GM19372 (cell line): ENCODE measurements around the gene KIF3B.
"Not testable (repeated sequence)": the region's sequence is repeated elsewhere in the genome, so short reads cannot be mapped to it uniquely, and the experiment has no call there.

ENCODE experiments used
- ATAC-seq: cut with Tn5 transposase; IDR thresholded peaks from one replicate; pipeline ENCODE4 v1.9.1; 2021; ENCODE audit warnings: mild to moderate bottlenecking, low read depth, moderate library complexity; ENCODE audit not compliant: unreplicated experiment

Gene KIF3B

DNA sequence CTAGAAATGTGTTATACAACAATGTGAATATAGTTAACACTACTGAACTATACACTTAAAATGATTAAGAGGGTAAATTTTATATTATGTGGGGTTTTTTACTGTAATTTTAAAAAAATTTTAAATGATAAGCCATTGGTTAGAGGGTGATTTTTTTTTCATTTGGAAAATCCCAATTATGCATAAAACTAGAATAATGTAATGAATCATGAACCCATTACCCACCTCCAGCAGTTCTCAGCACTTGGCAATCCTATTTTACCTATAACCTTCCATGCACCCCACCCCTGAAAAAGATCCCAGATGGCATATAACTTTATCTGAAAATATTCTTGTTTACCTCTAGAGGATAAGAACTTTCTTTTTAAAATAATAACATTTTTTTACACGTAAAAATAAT, 13.7 kb downstream of the KIF3B start:
- ATAC-seq = no peak

DNA sequence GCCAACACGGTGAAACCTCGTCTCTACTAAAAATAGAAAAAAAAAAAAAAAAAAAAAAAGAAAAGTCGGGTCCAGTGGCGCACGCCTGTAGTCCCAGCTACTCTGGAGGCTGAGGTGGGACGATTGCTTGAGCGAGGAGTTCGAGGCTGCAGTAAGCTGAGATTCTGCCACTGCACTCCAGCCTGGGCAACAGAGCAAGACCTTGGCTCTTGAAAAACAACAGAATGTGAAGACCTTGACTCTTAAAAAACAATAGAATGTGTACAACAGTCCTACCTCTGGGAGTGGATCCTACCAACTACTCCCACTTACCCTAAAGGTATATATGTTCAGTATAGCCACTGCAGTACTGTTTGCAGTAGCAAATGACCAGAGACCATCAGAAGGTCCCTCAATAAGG, 15.1 kb downstream of the KIF3B start:
- ATAC-seq = no peak

DNA sequence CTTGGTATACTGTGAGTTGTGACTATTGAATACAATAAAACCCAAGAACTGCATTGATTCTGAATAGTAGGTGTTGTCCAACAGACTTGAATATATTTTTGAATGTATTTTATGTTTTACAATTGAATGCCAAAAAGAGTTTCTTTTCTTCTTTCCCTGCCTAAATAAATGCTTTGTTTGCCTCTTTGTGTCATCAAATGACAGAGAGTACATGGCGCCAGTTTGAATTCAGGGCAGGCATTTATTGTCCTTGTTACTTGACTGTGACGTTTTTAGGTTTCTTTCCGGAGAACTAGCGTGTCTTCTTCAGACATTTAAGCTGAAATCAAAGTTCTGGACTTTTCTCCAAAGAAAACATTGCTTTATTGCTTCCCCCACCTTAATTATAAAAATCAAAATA, 16.6 kb downstream of the KIF3B start:
- ATAC-seq = no peak

DNA sequence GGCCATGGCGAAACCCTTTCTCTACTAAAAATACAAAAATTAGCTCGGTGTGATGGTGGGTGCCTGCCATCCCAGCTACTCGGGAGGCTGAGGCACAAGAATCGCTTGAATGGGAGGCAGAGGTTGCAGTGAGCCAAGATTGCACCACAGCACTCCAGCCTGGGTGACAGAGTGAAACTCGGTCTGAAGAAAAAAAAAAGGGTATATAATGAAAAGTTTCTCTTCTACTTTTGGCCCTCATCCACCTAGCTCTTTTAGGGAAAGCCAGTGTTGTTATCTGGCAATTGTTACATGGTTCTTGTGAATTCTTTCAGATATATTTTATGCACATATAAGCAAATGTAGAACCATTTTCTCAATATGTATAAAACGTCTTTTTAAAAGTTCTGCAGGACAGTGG, 19.0 kb downstream of the KIF3B start:
- no peak for ATAC-seq

DNA sequence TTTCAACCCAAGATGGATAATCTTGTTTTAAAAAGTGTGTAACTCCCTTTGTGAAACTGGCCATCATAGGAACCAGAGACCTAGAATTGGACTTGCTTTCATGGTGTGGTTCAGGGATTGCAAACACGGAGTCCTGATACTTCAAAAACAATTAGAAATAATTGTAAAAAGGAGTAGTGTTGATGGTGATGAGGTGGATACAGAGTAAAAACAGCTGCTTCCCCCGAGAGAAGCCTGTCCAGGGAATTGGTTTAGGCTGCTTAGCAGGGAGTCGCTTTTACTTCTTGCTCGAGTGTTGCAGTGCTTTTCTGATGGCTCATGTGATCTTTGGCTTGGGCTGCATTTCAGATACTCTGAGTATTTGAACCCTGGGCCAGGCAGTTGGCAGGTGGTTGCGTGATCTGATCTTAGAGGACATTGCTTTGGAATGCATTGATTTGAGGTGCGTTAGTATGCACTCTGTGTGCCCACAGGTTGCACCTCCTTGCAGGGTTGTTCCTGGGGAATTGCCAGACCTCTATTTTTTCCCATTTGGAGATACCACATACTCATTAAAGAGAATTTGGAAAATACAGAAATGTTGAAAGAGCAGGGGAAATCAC, 19.5 kb downstream of the KIF3B start:
- ATAC-seq = no peak

DNA sequence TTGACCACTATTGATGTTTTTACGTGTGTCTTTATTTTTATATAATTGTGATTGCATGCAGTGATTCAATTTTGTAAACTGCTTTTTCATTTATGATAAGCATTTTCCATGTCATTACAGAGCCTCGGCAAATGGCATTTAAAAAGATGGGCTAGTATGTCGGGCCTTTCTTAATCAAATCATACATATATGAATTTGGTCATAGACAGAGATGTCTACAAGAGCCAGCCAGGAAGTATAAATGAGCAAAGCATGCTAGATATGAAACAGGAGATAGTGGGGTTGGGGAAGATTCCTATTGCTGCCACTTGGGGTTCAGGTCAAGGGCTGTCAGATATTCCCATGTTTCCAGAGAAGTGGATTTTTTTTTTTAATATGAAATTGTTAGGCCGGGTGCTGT, 20.0 kb downstream of the KIF3B start:
- ATAC-seq = no peak

DNA sequence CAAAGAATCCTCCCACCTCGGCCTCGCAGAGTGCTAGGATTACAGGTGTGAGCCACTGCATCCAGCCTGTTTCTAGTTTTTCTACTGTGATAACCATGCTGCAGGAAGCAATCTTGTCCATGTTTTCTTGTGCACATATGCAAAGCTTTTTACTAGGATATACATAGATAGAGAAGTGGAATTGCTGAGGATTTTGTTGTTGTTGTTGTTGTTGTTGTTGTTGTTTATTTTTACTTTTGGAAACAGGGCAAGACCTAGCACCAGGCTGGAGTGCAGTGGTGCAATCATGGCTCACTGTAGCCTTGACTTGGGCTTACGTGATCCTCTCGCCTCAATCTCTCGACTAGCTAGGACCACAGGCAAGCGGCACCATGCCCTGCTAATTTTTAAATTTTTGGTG, 23.2 kb downstream of the KIF3B start:
- no peak for ATAC-seq

DNA sequence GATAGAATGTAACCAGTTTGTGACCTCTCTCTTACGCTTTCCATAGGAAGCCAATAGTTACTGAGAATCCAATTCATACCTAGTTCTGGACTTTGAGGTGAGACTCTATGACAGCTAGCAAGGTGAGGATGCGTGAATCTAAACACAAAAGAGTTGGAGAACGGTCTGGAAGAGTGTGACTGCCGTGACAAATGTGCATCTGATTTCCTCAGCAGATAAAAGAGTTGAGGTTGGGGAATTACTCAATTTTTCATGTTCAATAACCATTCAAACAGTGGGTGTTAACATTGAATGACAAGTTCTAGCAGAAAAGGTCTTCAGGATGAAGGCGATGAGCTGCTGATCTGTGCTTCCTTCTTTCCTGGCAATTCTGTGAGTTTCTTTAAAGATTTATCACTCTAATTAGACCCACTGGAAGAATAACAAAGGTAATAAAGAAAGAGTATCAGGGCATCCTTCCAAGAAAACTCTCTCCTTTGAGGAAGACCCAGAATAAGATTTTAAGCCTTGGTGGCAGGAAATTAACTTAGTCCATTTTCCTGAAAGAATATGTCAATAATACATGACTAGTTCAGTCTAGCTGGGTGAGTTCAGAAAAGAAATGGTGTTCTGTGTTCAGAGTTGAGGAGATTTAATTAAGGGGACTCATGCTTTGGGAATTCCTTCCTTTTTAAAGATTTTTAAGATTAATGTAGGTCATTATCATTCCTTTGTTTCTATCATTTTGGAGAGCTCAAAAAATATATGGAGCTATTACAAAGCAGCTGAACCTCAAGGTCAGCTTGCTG, 24.5 kb downstream of the KIF3B start:
- ATAC-seq = no peak

DNA sequence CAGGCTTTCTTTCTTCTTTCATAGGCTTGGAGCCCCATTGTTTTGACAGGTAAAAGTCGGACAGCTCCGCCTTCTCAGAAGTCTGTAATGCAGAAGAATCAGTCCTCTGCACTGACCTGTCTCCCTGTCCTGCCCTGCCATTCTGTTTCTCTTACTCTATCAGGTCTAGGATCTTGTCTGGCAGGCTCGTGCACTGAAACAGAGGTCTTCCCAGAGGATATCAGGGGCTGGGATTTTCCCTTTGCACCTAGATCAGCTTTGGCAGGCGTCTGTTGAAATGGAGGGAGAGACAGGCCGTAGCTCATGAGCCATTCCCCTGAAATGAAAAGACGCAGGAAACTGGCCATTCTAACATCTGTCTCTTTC, 25.0 kb downstream of the KIF3B start:
- no peak for ATAC-seq

DNA sequence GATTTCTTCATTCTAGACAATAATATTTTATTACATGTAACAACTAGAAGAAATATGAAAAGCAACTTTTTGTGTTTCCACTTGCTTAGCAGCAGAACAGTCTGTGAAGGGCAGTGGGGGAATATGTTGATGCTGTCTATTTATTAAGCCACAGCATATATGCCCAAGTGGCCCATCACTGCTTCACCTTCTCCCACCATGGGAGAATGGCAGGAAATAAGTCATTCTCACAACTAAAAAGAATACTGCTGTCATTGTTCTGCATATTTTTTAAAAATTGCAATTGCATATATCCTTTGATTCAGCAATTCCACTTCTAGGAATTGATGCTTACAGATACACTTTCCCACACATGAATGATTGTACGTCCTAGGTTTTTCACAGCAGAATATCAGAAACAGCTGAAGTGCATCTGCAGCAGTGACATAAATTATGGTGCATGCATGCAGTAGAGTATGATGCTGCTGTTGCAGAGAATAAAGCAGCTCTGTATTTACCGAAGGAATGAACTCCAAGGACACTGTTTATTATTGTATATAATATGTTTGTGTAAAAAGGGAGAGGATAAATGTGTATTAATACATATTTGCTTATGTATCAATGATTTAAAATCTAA, 26.8 kb downstream of the KIF3B start:
- no peak for ATAC-seq

DNA sequence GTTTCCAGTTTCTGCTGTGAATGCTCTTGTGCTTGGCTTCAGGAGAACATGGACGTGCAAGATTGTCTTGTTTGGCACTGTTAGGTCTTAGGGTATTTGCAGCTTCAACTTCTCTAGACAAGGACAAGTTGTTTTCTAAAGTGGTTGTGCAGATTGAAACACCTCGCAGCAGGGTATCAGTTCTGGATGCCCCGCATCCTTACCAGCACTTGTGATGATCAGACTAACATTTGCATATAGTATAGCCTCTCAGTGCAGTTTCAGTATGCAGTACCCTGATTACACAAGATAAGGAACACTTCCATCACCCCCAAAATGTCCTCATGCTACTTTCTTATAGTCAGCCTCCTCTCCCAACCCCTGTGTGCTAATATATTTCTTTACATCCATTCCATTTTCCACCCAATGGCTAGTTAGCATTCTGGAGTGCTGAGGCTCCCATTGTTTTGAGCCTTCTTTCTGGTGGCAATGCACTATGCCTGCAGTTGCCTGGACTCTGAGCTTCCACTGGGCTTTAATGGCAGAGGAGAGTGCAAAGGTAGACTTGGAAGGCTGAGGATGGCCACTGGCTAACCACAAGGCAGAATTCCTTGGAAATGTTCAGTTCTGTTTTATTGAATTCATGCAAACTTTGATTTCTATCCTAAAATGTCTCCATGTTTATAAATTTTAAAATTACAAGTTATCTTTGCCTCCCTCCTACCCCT, 35.4 kb downstream of the KIF3B start:
- no peak for ATAC-seq

DNA sequence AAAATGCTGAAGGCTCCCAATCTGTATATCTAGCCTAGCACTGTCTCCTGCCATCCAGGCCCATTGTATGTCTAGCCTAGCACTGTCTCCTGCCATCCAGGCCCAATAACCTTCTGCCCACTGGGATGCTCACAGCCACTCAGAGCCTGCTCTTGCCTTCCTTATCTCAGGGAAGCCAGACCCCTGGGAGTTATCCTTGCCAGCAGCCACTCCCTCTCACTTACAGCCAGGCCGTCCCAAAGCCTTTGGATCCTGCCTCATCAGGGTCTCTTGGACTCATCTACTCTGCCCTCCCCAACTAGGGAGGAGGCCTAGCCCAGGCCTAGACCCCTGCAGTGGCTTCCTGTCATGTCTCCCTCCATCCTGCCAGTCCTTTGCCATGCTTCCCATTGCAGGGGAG, 37.3 kb downstream of the KIF3B start:
- ATAC-seq = no peak

DNA sequence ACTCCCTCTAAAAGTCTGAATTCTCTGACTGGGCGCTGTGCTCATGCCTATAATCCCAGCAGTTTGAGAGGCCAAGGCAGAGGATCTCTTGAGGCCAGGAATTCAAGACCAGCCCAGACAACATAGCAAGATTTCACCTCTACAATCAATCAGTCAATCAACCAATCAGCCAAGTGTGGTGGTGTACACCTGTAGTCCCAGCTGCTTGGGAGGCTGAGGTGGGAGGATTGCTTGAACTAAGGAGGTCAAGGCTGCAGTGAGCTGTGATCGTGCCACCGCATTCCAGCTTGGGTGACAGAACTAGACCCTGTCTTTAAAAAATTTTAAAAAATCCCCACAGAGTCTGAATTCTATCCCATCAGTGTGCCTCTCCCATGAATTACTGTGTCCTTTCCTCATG, 37.9 kb downstream of the KIF3B start:
- no peak for ATAC-seq

DNA sequence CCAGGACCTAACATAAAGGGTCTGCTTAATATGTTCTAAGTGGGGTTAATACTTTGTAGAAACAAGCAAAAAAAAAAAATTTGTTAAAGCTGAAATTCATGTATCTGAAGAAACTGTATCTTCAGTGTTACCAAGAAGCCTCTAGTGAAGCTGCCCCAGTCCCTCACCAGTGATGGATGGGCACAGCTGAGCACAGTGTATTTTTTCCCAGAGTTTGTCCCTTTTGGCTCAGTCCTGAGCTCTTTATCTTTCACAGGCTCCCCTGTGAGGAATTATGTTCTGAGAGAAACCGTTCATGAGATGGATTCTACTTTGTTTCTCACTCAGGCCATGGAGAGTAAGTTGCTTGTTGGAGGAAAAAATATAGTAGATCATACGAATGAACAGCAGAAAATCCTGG, 38.4 kb downstream of the KIF3B start:
- no peak for ATAC-seq

DNA sequence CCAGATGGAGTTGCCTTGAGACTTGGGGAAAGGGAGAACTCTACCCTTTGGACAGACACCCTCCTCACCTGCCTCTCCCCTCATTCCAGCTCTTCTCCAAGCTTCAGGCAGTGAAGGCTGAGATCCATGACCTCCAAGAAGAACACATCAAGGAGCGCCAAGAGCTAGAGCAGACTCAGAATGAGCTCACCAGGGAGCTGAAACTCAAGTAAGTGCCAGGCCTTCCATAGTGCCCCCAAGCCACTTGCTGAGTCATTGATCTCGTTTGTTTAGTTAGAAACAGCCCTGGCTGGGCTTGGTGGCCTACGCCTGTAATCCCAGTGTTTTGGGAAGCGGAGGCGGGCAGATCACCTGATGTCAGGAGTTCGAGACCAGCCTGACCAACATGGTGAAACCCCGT, 39.2 kb downstream of the KIF3B start:
- no peak for ATAC-seq

DNA sequence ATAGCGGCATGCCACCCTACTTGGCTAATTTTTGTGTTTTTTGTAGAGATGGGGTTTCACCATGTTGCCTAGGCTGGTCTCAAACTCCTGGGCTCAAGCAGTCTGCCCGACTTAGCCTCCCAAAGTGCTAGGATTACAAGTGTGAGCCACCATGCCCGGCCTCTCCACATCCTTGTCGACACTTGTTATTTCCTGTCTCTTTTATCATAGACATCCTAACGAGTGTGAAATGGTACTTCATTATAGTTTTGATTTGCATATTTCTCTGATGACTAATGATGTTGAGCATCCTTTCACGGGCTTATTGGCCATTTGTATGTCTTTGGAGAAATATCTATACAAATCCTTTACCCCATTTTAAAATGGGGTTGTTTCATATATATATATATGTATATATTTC, 41.6 kb downstream of the KIF3B start:
- no peak for ATAC-seq

DNA sequence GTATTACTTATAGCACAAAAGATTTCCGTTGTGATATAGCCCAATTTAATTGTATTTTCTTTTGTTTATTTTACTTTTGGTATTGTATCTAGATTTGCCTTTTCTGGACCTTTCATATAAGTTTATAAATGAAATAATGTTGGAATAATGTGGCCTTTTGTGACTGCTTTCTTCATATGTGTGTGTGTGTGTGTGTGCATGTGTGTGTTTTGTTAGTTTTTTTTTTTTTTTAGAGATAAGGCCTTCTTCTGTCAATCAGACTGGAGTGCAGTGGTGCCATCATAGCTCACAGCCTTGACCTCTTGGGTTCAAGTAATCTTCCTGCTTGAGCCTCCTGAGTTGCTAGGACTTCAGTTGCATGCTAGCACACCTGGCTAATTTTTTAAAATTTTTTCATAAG, 42.9 kb downstream of the KIF3B start:
- ATAC-seq = no peak

DNA sequence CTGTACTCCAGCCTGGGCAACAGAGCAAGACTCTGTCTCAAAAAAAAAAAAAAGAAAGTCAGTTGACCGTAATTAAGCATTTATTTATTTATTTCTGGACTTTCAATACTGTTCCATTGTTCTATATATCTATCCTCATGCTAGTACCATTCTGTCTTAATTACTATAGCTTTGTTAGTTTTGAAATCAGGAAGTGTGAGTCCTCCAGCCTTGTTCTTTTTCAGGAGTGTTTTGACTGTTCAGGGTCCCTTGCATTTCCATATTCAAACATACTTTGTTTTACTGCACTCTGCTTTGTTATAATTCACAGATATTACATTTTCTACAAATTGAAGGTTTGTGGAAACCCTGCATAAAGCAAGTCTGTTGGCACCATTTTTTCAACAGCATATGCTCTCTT, 43.9 kb downstream of the KIF3B start:
- ATAC-seq = no peak

DNA sequence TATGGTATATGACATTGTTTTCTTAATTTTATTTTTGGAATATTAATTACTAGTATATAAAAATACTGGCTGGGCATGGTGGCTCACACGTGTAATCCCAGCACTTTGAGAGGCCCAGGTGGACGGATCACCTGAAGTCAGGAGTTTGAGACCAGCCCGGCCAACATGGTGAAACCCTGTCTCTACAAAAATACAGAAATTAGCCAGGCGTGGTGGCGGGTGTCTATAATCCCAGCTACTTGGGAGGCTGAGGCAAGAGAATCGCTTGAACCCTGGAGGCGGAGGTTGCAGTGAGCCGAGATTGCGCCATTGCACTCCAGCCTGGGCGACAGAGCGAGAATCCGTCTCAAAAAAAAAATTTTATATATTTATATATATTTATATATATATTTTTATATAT, 44.8 kb downstream of the KIF3B start:
- ATAC-seq = not testable (repeated sequence)

DNA sequence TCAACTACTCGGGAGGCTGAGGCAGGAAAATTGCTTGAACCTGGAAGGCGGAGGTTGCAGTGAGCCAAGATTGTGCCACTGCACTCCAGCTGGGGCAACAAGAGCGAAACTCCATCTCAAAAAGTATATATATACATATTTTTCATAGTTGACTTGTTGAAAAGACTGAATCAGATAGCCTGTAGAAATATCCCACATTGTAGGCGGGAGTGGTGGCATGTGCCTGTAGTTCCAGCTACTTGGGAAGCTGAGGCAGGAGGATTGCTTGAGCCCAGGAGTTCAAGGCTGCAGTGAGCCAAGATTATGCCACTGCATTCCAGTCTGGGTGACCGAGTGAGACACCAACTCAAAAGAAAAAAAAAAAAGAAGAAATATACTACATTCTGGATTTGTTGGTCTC, 46.3 kb downstream of the KIF3B start:
- ATAC-seq = not testable (repeated sequence)

DNA sequence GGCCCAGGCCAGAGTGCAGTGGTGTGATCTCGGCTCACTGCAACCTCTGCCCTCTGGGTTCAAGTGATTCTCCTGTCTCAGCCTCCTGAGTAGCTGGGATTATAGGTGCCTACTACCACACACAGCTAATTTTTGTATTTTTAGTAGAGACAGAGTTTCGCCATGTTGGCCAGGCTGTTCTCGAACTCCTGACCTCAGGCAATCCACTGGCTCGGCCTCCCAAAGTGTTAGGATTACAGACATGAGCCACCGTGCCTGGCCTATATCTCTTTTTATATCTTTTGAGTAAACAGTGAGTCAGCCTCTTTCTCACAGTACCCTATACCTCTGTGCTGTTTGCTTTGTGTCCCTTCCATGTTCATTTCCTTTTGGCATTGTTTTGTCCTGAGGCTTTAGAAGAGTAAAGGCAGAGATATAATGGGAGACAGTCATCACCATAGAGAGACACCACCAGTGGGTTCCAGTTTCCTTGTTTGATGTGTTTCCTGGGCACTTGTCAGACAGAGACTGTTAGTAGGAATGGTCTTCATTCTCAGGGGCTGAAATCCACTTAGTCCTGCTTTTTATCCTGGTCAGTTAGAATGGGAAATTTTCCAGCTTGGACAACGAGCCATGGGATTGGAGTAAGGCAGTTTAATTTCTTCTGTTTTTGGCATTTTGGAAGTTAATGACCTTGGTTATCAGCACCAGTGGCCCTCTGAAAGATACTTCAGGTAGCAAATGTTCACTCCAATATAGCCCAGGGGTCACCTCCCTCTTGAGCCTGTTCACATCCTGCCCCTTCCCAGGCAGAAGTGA, 48.5 kb downstream of the KIF3B start:
- no peak for ATAC-seq
